Stomach (tissue), 4 donors: ENCODE results near the gene DPP10.

Experiments
- CTCF ChIP-seq, 7 experiments: fragments of 450-650 bp in 4 of 7; fragments of 200-600 bp in 3 of 7; sonication (generic) in 3 of 7; IDR thresholded peaks; one replicate each; pipeline ENCODE4 v1.5.1; 2016 to 2019; ENCODE audit warnings: antibody characterized with exemption in 7 of 7, control low read depth in 2 of 7, mild to moderate bottlenecking in 1 of 7
- EP300 ChIP-seq: sonication (generic); formaldehyde crosslinking; IDR thresholded peaks from one replicate; pipeline ENCODE4 v1.6.1; 2017; ENCODE audit warnings: antibody characterized with exemption
- POLR2A ChIP-seq, 4 donors: fragments of 450-650 bp; IDR thresholded peaks; one replicate each; pipeline ENCODE4 v1.6.1; 2016; ENCODE audit warnings: antibody characterized with exemption in 4 of 4, control low read depth in 2 of 4, mild to moderate bottlenecking in 1 of 4, moderate library complexity in 1 of 4
- POLR2AphosphoS5 ChIP-seq, 3 donors: sonication (generic); formaldehyde crosslinking; IDR thresholded peaks; one replicate each; pipeline ENCODE4 v1.6.1; 2016; ENCODE audit warnings: antibody characterized with exemption in 3 of 3

- TF ChIP-seq POLR2A (IDR thresholded peaks at IDR 0.05) (no peak), CTCF (IDR thresholded peaks at IDR 0.05) (no peak), EP300 (no peak), POLR2AphosphoS5 (IDR thresholded peaks at IDR 0.05) (no peak)
Measured at GRCh38 chr2:115542331-115542730, 1099.9 kb downstream of the DPP10 start.
